SU-DHL-6 (cell line): ENCODE measurements around the gene SLC12A8.

Experiments
- H2AFZ ChIP-seq: fragments of 200-600 bp; sonication (generic); 2 replicates; pipeline ENCODE4 v1.6.1; 2014; ENCODE audit warnings: low read depth, mild to moderate bottlenecking, moderate library complexity, mixed read lengths, antibody characterized with exemption, low read length; ENCODE audit not compliant: severe bottlenecking
- H3F3A ChIP-seq: fragments of 200-600 bp; shearing (Covaris generic); 2 replicates; pipeline ENCODE4 v1.6.0; 2016; ENCODE audit warnings: antibody characterized with exemption, mild to moderate bottlenecking; ENCODE audit not compliant: insufficient read depth
- H3K27ac ChIP-seq: fragments of 200-600 bp; sonication (generic); 2 replicates; pipeline ENCODE4 v1.5.1; 2016; ENCODE audit warnings: low read depth, mild to moderate bottlenecking, low read length, moderate library complexity, mixed read lengths
- H3K27me3 ChIP-seq: fragments of 200-600 bp; sonication (generic), shearing (Covaris generic); 2 replicates; pipeline ENCODE4 v1.6.0; 2014; ENCODE audit warnings: mild to moderate bottlenecking, low read length
- H3K36me3 ChIP-seq: fragments of 200-600 bp; sonication (generic); 2 replicates; pipeline ENCODE4 v1.6.1; 2014; ENCODE audit warnings: mild to moderate bottlenecking, low read length, mixed read lengths
- H3K4me2 ChIP-seq: fragments of 300-600, 200-600 bp; shearing (Covaris generic), sonication (generic); 2 replicates; pipeline ENCODE4 v1.6.0; 2014; ENCODE audit warnings: low read length, low read depth, mild to moderate bottlenecking; ENCODE audit not compliant: poor library complexity, severe bottlenecking
- H3K4me3 ChIP-seq: fragments of 200-600 bp; sonication (generic); 2 replicates; pipeline ENCODE4 v1.5.1; 2014; ENCODE audit warnings: antibody characterized with exemption, low read length, mild to moderate bottlenecking, mixed read lengths; ENCODE audit not compliant: insufficient read depth, poor library complexity, severe bottlenecking
- H3K79me2 ChIP-seq: fragments of 200-600 bp; sonication (generic); 2 replicates; pipeline ENCODE4 v1.6.1; 2014; ENCODE audit warnings: mild to moderate bottlenecking, low read length, moderate library complexity; ENCODE audit not compliant: insufficient read depth
- H3K9ac ChIP-seq: fragments of 200-600 bp; sonication (generic); 2 replicates; pipeline ENCODE4 v1.7.0; 2014; ENCODE audit warnings: mild to moderate bottlenecking, low read length
- H3K9me2 ChIP-seq: fragments of 200-600 bp; sonication (generic); replicated peaks from 2 replicates; pipeline ENCODE4 v1.6.1; 2014; ENCODE audit warnings: low read length; ENCODE audit not compliant: insufficient read depth
- H3K9me3 ChIP-seq: fragments of 200-600 bp; sonication (generic); 2 replicates; pipeline ENCODE4 v1.6.1; 2014; ENCODE audit warnings: low read length, mixed read lengths; ENCODE audit not compliant: insufficient read depth
- H4K20me1 ChIP-seq: fragments of 200-600 bp; sonication (generic); 2 replicates; pipeline ENCODE4 v1.6.1; 2014; ENCODE audit warnings: low read depth, mild to moderate bottlenecking, antibody characterized with exemption, low read length, moderate library complexity, mixed read lengths
- EZH2phosphoT487 ChIP-seq: fragments of 200-600 bp; sonication (generic), shearing (Covaris generic); conservative IDR thresholded peaks from 2 replicates; pipeline ENCODE4 v1.6.1; 2018; ENCODE audit warnings: mild to moderate bottlenecking, antibody characterized with exemption, low read length, moderate library complexity, mixed read lengths
- TF ChIP-seq, protein P1 (sequence below): fragments of 200-600 bp; sonication (generic); IDR thresholded peaks from one replicate; pipeline ENCODE4 v1.5.1; 2017; ENCODE audit warnings: antibody characterized with exemption, mild to moderate bottlenecking, low read length, moderate library complexity; ENCODE audit not compliant: insufficient read depth, poor library complexity, severe bottlenecking

The SLC12A8 gene

GRCh38 chr3:125068265-125068664 lies 144.3 kb downstream of the SLC12A8 start:
- Histone ChIP-seq H3K27me3 (no peaks in the 10 kb centered on the region), H3K79me2 (no peaks in the 10 kb centered on the region), H3K4me2 (no peak overlapping the region)

GRCh38 chr3:125067225-125067624 lies 145.3 kb downstream of the SLC12A8 start:
- Histone ChIP-seq H3F3A (no peaks in the 10 kb centered on the region), H2AFZ (no peak overlapping the region), H3K4me2 (no peak overlapping the region), H3K79me2 (no peaks in the 10 kb centered on the region), H3K27ac (no peak overlapping the region), H4K20me1 (no peaks in the 10 kb centered on the region), H3K9ac (no peak overlapping the region), H3K9me3 (no peaks in the 10 kb centered on the region), H3K27me3 (no peaks in the 10 kb centered on the region), H3K4me3 (no peak overlapping the region), H3K36me3 (no peaks in the 10 kb centered on the region), H3K9me2 (no peaks in the 10 kb centered on the region)
- TF ChIP-seq, protein P1, sequence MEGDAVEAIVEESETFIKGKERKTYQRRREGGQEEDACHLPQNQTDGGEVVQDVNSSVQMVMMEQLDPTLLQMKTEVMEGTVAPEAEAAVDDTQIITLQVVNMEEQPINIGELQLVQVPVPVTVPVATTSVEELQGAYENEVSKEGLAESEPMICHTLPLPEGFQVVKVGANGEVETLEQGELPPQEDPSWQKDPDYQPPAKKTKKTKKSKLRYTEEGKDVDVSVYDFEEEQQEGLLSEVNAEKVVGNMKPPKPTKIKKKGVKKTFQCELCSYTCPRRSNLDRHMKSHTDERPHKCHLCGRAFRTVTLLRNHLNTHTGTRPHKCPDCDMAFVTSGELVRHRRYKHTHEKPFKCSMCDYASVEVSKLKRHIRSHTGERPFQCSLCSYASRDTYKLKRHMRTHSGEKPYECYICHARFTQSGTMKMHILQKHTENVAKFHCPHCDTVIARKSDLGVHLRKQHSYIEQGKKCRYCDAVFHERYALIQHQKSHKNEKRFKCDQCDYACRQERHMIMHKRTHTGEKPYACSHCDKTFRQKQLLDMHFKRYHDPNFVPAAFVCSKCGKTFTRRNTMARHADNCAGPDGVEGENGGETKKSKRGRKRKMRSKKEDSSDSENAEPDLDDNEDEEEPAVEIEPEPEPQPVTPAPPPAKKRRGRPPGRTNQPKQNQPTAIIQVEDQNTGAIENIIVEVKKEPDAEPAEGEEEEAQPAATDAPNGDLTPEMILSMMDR, result no peak
- TF ChIP-seq EZH2phosphoT487, result no peak

More at GRCh38 chr3:125068265-125068664, 144.3 kb downstream of the SLC12A8 start:
- H3F3A ChIP-seq, result no peaks in the 10 kb centered on the region
- no peaks in the 10 kb centered on the region for H4K20me1 ChIP-seq
- no peaks in the 10 kb centered on the region for H3K9me2 ChIP-seq
- no peaks in the 10 kb centered on the region for H3K36me3 ChIP-seq
- TF ChIP-seq, protein P1, result no peak
- no peak for TF ChIP-seq EZH2phosphoT487
- H2AFZ ChIP-seq, result no peak overlapping the region
- no peak overlapping the region for H3K4me3 ChIP-seq
- no peak overlapping the region for H3K9ac ChIP-seq
- no peaks in the 10 kb centered on the region for H3K9me3 ChIP-seq
- no peak overlapping the region for H3K27ac ChIP-seq

GRCh38 chr3:125062904-125063618 lies 149.5 kb downstream of the SLC12A8 start:
- H3K79me2 ChIP-seq, result no peaks in the 10 kb centered on the region
- H3K27me3 ChIP-seq, result no peaks in the 10 kb centered on the region

More at GRCh38 chr3:125062904-125063618, 149.5 kb downstream of the SLC12A8 start:
- TF ChIP-seq, protein P1, result no peak
- no peak for TF ChIP-seq EZH2phosphoT487
- H3K9me2 ChIP-seq, result no peaks in the 10 kb centered on the region
- H3K27ac ChIP-seq, result no peak overlapping the region
- H3K9me3 ChIP-seq, result no peaks in the 10 kb centered on the region
- H4K20me1 ChIP-seq, result no peaks in the 10 kb centered on the region
- no peak overlapping the region for H3K4me3 ChIP-seq
- H2AFZ ChIP-seq, result no peak overlapping the region
- H3K4me2 ChIP-seq, result no peak overlapping the region
- no peaks in the 10 kb centered on the region for H3K36me3 ChIP-seq
- H3F3A ChIP-seq, result no peaks in the 10 kb centered on the region
- H3K9ac ChIP-seq, result no peak overlapping the region
